ENCODE measurements around the gene SP3. TPM values are rescaled to one million over a fixed set of nuclear protein-coding genes. Genes with fewer than 3 reads are reported as not detected.

The SP3 gene
- total RNA-seq, 2 experiments from 2014 or later: 115 to 150 TPM

DNA sequence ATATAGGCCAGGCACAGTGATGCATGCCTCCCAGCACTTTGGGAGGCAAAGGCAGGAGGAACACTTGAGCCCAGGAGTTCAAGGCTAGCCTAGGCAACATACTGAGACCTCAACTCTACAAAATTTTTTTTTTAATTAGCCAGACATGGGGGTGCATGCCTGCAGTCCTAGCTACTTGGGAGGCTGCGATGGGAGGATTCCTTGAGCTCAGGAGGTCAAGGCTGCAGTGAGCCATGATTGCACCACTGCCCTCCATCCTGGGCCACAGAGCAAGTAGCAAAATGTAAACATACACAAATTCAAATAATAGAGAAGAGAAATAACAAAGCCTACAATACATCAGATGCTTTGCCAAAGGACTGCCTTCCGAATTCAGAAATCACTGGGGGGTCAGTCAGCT, 7.0 kb upstream of the SP3 start:
- no TSS peak for BruUV-seq (replicated peaks)

DNA sequence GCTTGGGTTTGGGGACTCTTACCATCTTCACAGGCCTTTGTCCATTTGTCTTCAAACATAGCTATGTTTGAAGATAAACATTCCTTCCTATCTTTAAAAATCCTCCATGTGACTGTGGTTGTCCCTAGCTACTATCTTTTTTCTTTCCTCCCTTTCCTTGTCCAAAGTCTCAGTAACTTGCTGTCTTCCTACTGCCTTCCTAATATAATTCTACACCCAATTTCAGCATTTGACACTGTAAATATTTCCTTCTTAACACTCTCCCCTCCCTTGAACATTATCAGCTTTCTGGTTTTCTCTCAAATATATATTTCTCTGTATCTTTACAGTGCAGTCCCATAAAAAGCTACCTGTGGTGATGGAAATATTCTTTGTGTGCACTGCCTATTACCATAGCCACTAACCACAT, 5.3 kb upstream of the SP3 start:
- CTCF ChIA-PET (ENCODE audit: unreplicated experiment): no interaction called here
- Histone ChIP-seq H2AFZ (ENCODE audit: low read length) (no peak overlapping the region), H3K9me2 (ENCODE audit: insufficient read depth, low read length) (no peaks in the 10 kb centered on the region), H3K4me2 (ENCODE audit: low read length) (no peak overlapping the region), H3K9me3 (ENCODE audit: low read length) (no peaks in the 10 kb centered on the region), H4K20me1 (ENCODE audit: insufficient read depth, low read length) (no peaks in the 10 kb centered on the region), H3K4me3 (ENCODE audit: low read depth, low read length, poor library complexity, severe bottlenecking) (no peak overlapping the region), H3K4me1 (ENCODE audit: insufficient read depth, low read length, poor library complexity, severe bottlenecking) (peaks cover 9% of the 10 kb centered on the region), H3K79me2 (ENCODE audit: insufficient read depth, low read depth, low read length) (peaks cover 9% of the 10 kb centered on the region; the same call in 1 of the 2 replicates), H3K36me3 (ENCODE audit: insufficient read depth, low read length) (no peaks in the 10 kb centered on the region), H3K27ac (ENCODE audit: low read depth, low read length, poor library complexity, severe bottlenecking) (no peak overlapping the region)
- no TSS peak for BruUV-seq (replicated peaks)
- intact Hi-C loops (cut with micrococcal nuclease; ENCODE audit: unreplicated experiment): no loop called here
- TF ChIP-seq, protein P1, sequence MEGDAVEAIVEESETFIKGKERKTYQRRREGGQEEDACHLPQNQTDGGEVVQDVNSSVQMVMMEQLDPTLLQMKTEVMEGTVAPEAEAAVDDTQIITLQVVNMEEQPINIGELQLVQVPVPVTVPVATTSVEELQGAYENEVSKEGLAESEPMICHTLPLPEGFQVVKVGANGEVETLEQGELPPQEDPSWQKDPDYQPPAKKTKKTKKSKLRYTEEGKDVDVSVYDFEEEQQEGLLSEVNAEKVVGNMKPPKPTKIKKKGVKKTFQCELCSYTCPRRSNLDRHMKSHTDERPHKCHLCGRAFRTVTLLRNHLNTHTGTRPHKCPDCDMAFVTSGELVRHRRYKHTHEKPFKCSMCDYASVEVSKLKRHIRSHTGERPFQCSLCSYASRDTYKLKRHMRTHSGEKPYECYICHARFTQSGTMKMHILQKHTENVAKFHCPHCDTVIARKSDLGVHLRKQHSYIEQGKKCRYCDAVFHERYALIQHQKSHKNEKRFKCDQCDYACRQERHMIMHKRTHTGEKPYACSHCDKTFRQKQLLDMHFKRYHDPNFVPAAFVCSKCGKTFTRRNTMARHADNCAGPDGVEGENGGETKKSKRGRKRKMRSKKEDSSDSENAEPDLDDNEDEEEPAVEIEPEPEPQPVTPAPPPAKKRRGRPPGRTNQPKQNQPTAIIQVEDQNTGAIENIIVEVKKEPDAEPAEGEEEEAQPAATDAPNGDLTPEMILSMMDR (conservative IDR thresholded peaks at IDR 0.05; ENCODE audit: low read length): no peak
- no peak for TF ChIP-seq EZH2phosphoT487 (IDR thresholded peaks at IDR 0.05; ENCODE audit: borderline replicate concordance, low read depth, low read length)
- no peak for DNase-seq (ENCODE audit: low spot score)
- POLR2A ChIA-PET: interaction anchor here (0.5 to 1.9 kb wide), 8 partner anchors 9 to 1391 kb away, joined by 3 to 8 read pairs (median 4); no protein-coding TSS in a partner anchor

More for the DNA sequence above, 7.0 kb upstream of the SP3 start:
- no peaks in the 10 kb centered on the region for H3K9me3 ChIP-seq (ENCODE audit: low read length)
- H3K9me2 ChIP-seq (ENCODE audit: insufficient read depth, low read length): no peaks in the 10 kb centered on the region
- H3K4me2 ChIP-seq (ENCODE audit: low read length): no peak overlapping the region
- no peak overlapping the region for H3K27ac ChIP-seq (ENCODE audit: low read depth, low read length, poor library complexity, severe bottlenecking)
- TF ChIP-seq, protein P1 (conservative IDR thresholded peaks at IDR 0.05; ENCODE audit: low read length): no peak
- TF ChIP-seq EZH2phosphoT487 (IDR thresholded peaks at IDR 0.05; ENCODE audit: borderline replicate concordance, low read depth, low read length): no peak
- H3K4me3 ChIP-seq (ENCODE audit: low read depth, low read length, poor library complexity, severe bottlenecking): no peak overlapping the region
- H4K20me1 ChIP-seq (ENCODE audit: insufficient read depth, low read length): no peaks in the 10 kb centered on the region
- H3K36me3 ChIP-seq (ENCODE audit: insufficient read depth, low read length): no peaks in the 10 kb centered on the region
- intact Hi-C loops (cut with micrococcal nuclease; ENCODE audit: unreplicated experiment): no loop called here
- H3K4me1 ChIP-seq (ENCODE audit: insufficient read depth, low read length, poor library complexity, severe bottlenecking): no peaks in the 10 kb centered on the region
- CTCF ChIA-PET (ENCODE audit: unreplicated experiment): no interaction called here
- no peak for DNase-seq (ENCODE audit: low spot score)
- no peaks in the 10 kb centered on the region for H3K79me2 ChIP-seq (ENCODE audit: insufficient read depth, low read depth, low read length)
- H2AFZ ChIP-seq (ENCODE audit: low read length): no peak overlapping the region
- POLR2A ChIA-PET: interaction anchor here (0.6 to 1.2 kb wide), 2 partner anchors 18 to 25 kb away, joined by 3 to 5 read pairs; no protein-coding TSS in a partner anchor

DNA sequence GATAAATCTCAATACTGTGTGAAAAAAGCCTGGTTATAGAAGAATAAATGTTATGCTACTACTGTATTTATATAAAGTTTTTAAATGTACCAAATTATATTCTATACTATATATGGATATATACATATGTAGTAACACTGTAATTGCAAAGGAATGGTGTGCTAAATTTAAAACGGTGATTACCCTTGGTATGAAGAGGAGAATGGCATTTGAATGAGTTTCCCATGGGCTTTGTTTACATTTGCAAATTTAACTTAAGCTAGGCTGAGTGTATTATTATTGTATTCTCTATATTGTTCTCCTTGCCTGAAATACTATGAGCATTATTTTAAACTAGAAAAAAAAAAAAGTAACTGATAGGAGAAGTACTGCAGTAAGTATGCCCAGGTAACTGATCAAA, 4.7 kb upstream of the SP3 start:
- H3K9me2 ChIP-seq (ENCODE audit: insufficient read depth, low read length): no peaks in the 10 kb centered on the region
- H3K4me3 ChIP-seq (ENCODE audit: low read depth, low read length, poor library complexity, severe bottlenecking): no peak overlapping the region
- no peak overlapping the region for H3K27ac ChIP-seq (ENCODE audit: low read depth, low read length, poor library complexity, severe bottlenecking)
- intact Hi-C loops (cut with micrococcal nuclease; ENCODE audit: unreplicated experiment): loop anchor here (10.0 kb wide), 1 partner anchor 275 kb away; the partner anchor contains the start of gene OLA1
- H3K9me3 ChIP-seq (ENCODE audit: low read length): no peaks in the 10 kb centered on the region
- H3K4me2 ChIP-seq (ENCODE audit: low read length): no peak overlapping the region
- H3K4me1 ChIP-seq (ENCODE audit: insufficient read depth, low read length, poor library complexity, severe bottlenecking): peaks cover 9% of the 10 kb centered on the region
- H4K20me1 ChIP-seq (ENCODE audit: insufficient read depth, low read length): no peaks in the 10 kb centered on the region
- no peak for DNase-seq (ENCODE audit: low spot score)
- no peak for TF ChIP-seq EZH2phosphoT487 (IDR thresholded peaks at IDR 0.05; ENCODE audit: borderline replicate concordance, low read depth, low read length)
- TF ChIP-seq, protein P1 (conservative IDR thresholded peaks at IDR 0.05; ENCODE audit: low read length): no peak
- CTCF ChIA-PET (ENCODE audit: unreplicated experiment): no interaction called here
- 0 out of 2 replicates have a peak, but pooled peaks cover 2% of the 10 kb centered on the region for H3K36me3 ChIP-seq (ENCODE audit: insufficient read depth, low read length)
- no TSS peak for BruUV-seq (replicated peaks)
- H2AFZ ChIP-seq (ENCODE audit: low read length): no peak overlapping the region
- peaks cover 9% of the 10 kb centered on the region; the same call in 1 of the 2 replicates for H3K79me2 ChIP-seq (ENCODE audit: insufficient read depth, low read depth, low read length)
- POLR2A ChIA-PET: interaction anchor here (0.7 to 1.9 kb wide), 5 partner anchors 10 to 44 kb away, joined by 3 to 8 read pairs (median 6); no protein-coding TSS in a partner anchor
